Central memory CD8-positive, alpha-beta T cell (primary cell): ENCODE data around the gene SPRN.
A peak's percentile ranks its signal among the peaks of the same experiment; 100 is the strongest.

Experiments
- ATAC-seq: fragments of 150-1000 bp; cut with Tn5 transposase; replicated peaks from 2 replicates; pipeline ENCODE4 v1.10.0; 2022; ENCODE audit warnings: mild to moderate bottlenecking, moderate FRiP score, moderate number of reproducible peaks; ENCODE audit not compliant: poor library complexity, severe bottlenecking; ENCODE audit errors: extremely low read depth
- DNase-seq, 2 donors: peaks; one replicate each; pipeline ENCODE4 v3.0.0; 2021; ENCODE audit warnings: low spot score in 2 of 2
- H3K27ac Mint-ChIP-seq: one replicate; pipeline ENCODE4 v1.8.0; 2022; ENCODE audit warnings: low read depth, mild to moderate bottlenecking, moderate library complexity, mixed read lengths
- H3K27me3 Mint-ChIP-seq: one replicate; pipeline ENCODE4 v1.8.0; 2022; ENCODE audit warnings: mixed read lengths
- H3K36me3 Mint-ChIP-seq: one replicate; pipeline ENCODE4 v1.8.0; 2022; ENCODE audit warnings: mild to moderate bottlenecking, moderate library complexity, mixed read lengths; ENCODE audit not compliant: insufficient read depth
- H3K4me1 Mint-ChIP-seq: one replicate; pipeline ENCODE4 v1.8.0; 2022; ENCODE audit warnings: mixed read lengths
- H3K4me3 Mint-ChIP-seq: one replicate; pipeline ENCODE4 v1.8.0; 2022; ENCODE audit warnings: mild to moderate bottlenecking, moderate library complexity, mixed read lengths
- H3K9me3 Mint-ChIP-seq: one replicate; pipeline ENCODE4 v1.8.0; 2022; ENCODE audit warnings: mixed read lengths

Gene SPRN

GRCh38 chr10:133403784-133404183 is 20.6 kb downstream of the SPRN start:
- ATAC-seq: no peak
- Mint-ChIP-seq H3K27ac (no peak overlapping the region), H3K9me3 (no peaks in the 10 kb centered on the region), H3K4me3 (no peak overlapping the region), H3K4me1 (peaks cover 42% of the 10 kb centered on the region), H3K27me3 (no peaks in the 10 kb centered on the region), H3K36me3 (peaks cover 38% of the 10 kb centered on the region)
- no peak for DNase-seq

GRCh38 chr10:133403359-133403758 is 21.1 kb downstream of the SPRN start:
- ATAC-seq (no peak), DNase-seq (no peak)
- H3K27me3 Mint-ChIP-seq: no peaks in the 10 kb centered on the region
- no peak overlapping the region for H3K27ac Mint-ChIP-seq
- peaks cover 37% of the 10 kb centered on the region for H3K36me3 Mint-ChIP-seq
- H3K4me3 Mint-ChIP-seq: no peak overlapping the region
- no peaks in the 10 kb centered on the region for H3K9me3 Mint-ChIP-seq
- peaks cover 39% of the 10 kb centered on the region for H3K4me1 Mint-ChIP-seq

GRCh38 chr10:133401981-133402725 is 22.3 kb downstream of the SPRN start:
- ATAC-seq (no peak), DNase-seq (no peak)
- H3K36me3 Mint-ChIP-seq: peaks cover 36% of the 10 kb centered on the region
- H3K27ac Mint-ChIP-seq: peak overlapping the region; percentile 79
- peaks cover 31% of the 10 kb centered on the region for H3K4me1 Mint-ChIP-seq
- H3K9me3 Mint-ChIP-seq: no peaks in the 10 kb centered on the region
- no peaks in the 10 kb centered on the region for H3K27me3 Mint-ChIP-seq
- no peak overlapping the region for H3K4me3 Mint-ChIP-seq

DNA sequence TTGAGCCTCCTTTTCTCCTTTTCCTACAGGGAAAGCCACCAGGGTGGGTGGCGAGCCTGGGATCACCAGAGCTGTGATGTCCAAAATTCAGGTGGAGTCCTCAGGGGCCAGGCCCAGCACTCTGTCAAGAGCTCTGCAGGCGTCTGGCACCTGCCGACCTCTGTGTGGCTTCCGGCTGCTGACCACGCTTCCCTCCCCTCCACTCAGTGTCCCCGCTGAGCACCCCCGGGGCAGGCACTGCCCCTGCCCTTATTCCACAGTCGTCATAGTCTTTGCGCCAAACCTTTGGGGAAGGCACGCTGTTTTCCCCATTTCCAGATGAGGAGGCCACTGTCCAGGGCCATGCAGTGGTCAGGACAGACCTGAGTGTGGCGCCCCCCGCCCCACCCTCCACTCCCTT is 22.9 kb downstream of the SPRN start:
- no peaks in the 10 kb centered on the region for H3K27me3 Mint-ChIP-seq
- peaks cover 32% of the 10 kb centered on the region for H3K36me3 Mint-ChIP-seq
- H3K4me3 Mint-ChIP-seq: no peak overlapping the region
- H3K4me1 Mint-ChIP-seq: peaks cover 32% of the 10 kb centered on the region
- DNase-seq (no peak), ATAC-seq (no peak)
- H3K9me3 Mint-ChIP-seq: no peaks in the 10 kb centered on the region
- peak overlapping the region; percentile 79 for H3K27ac Mint-ChIP-seq

DNA sequence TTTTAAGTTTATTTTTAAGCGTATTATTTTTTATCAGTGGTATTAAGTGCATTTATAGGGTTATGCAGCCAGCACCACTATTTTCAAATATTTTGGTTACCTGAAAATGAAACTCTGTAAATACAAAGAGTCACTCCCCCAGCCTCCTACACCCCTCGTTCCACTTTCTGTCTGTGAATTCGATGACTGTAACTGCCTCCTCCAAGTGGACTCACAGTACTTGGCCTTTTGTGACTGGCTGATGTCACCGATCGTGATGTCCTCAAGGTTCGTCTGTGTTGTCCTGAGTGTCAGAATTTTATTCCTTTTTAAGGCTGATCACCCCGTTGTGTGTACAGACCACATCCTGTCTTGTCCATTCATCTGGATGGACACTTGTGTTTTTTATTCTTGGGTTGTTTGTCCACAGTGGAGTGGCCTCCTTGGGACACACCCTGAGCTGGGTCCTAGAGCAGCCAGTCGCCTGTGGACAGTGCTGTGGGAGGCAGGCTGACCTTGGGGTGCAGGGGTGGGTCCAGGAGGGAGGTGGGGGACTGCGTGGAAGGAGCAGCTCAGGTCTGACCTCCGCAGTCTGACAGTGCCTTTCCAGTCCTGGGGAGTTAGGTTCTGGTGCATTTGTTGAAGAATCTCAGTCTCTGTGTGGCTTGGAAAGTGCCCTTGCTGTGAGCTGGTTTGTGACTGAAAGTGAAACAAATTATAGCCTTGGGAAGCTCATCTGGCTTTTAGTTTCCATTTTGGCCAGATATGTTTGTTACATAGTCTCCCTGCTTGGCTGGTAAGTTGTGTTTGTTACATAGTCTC is 23.6 kb downstream of the SPRN start:
- ATAC-seq (no peak), DNase-seq (no peak)
- Mint-ChIP-seq H3K9me3 (no peaks in the 10 kb centered on the region), H3K27me3 (no peaks in the 10 kb centered on the region), H3K4me3 (no peak overlapping the region), H3K27ac (peak overlapping the region; percentile 79), H3K36me3 (peaks cover 32% of the 10 kb centered on the region), H3K4me1 (peaks cover 27% of the 10 kb centered on the region)

DNA sequence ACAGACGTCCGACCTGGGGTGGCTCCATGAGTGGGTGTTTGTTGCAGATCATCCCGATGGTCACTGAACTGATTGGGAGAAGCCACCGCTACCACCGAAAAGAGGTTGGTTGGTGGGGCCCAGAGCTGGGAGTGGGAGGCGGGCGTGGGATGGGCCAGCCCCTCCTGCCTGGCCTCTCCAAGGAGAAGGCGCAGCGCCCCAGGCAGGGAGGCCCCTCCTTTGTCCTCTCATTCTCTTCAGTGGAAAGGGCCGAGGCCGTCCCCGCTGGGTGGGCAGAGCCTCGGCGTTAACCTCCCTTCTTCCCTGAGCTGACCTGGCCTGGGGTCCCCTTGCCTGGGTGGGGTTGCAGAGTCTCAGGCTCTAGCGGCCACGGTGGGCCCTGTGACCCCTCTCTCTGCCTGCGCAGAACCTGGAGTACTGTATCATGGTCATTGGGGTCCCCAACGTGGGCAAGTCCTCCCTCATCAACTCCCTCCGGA is 25.3 kb downstream of the SPRN start:
- Mint-ChIP-seq H3K27ac (no peak overlapping the region), H3K4me3 (no peak overlapping the region), H3K9me3 (no peaks in the 10 kb centered on the region), H3K4me1 (peaks cover 32% of the 10 kb centered on the region), H3K36me3 (peaks cover 34% of the 10 kb centered on the region), H3K27me3 (no peaks in the 10 kb centered on the region)
- no peak for ATAC-seq
- no peak for DNase-seq

GRCh38 chr10:133397938-133398337 is 26.5 kb downstream of the SPRN start:
- H3K4me1 Mint-ChIP-seq: peaks cover 32% of the 10 kb centered on the region

DNA sequence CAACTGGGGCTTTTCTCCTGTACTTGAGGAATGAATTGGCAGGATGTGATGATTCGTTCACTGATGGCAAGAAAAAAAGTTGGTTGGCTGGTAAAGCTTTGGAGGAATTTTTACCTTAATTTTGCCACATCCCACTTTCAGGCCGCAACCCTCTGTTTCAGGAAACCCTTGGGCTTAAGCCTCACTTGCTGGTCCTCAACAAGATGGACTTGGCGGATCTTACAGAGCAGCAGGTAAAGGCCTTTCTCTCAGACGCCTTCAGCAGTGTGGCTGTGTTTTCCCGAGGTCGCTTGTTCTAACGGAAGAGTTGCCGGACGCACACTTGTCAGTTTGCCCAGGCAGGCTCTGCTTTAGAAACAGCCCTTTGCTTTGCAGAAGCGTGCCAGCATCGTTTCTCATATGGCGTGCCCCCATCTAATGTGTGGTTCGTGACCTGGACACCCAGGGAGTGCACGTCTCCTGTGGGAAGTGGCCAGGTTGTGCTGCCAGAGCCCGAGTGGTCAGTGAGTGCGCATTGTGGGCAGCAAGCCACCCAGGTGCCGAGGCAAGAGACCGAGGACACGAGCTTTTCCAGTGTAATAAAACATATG is 28.3 kb downstream of the SPRN start:
- DNase-seq (no peak), ATAC-seq (no peak)
- Mint-ChIP-seq H3K27ac (no peak overlapping the region), H3K4me1 (peaks cover 36% of the 10 kb centered on the region), H3K27me3 (no peaks in the 10 kb centered on the region), H3K36me3 (peaks cover 27% of the 10 kb centered on the region), H3K9me3 (no peaks in the 10 kb centered on the region), H3K4me3 (peak overlapping the region; percentile 88)

More at GRCh38 chr10:133397938-133398337, 26.5 kb downstream of the SPRN start:
- Mint-ChIP-seq H3K4me3 (no peak overlapping the region), H3K27ac (no peak overlapping the region), H3K27me3 (no peaks in the 10 kb centered on the region), H3K36me3 (peaks cover 30% of the 10 kb centered on the region), H3K9me3 (no peaks in the 10 kb centered on the region)
- ATAC-seq (no peak), DNase-seq (no peak)

- H3K4me3 Mint-ChIP-seq: peak overlapping the region; percentile 88
- H3K9me3 Mint-ChIP-seq: no peaks in the 10 kb centered on the region
- peaks cover 41% of the 10 kb centered on the region for H3K4me1 Mint-ChIP-seq
- DNase-seq (no peak), ATAC-seq (no peak)
- no peaks in the 10 kb centered on the region for H3K27me3 Mint-ChIP-seq
- H3K27ac Mint-ChIP-seq: peak overlapping the region; percentile 91
- H3K36me3 Mint-ChIP-seq: peaks cover 24% of the 10 kb centered on the region
Observed at GRCh38 chr10:133394801-133395221, 29.6 kb downstream of the SPRN start.

- peak within 1 kb of the TSS; percentile 91 for H3K27ac Mint-ChIP-seq
- H3K9me3 Mint-ChIP-seq: no peaks in the 10 kb centered on the region
- H3K4me3 Mint-ChIP-seq: peak within 1 kb of the TSS; percentile 88
- no peaks in the 10 kb centered on the region for H3K27me3 Mint-ChIP-seq
- H3K4me1 Mint-ChIP-seq: peaks cover 45% of the 10 kb centered on the region
- DNase-seq: peak; percentile 79 to 81
- peaks cover 23% of the 10 kb centered on the region for H3K36me3 Mint-ChIP-seq
- ATAC-seq: peak; percentile 33
Observed at GRCh38 chr10:133394064-133394663, 30.3 kb downstream of the SPRN start, which contains the start of gene MTG1. Gene MTG1, plus strand, starts transcription at chr10:133394157. Its CDS starts 64 bp downstream, at chr10:133394221.

DNA sequence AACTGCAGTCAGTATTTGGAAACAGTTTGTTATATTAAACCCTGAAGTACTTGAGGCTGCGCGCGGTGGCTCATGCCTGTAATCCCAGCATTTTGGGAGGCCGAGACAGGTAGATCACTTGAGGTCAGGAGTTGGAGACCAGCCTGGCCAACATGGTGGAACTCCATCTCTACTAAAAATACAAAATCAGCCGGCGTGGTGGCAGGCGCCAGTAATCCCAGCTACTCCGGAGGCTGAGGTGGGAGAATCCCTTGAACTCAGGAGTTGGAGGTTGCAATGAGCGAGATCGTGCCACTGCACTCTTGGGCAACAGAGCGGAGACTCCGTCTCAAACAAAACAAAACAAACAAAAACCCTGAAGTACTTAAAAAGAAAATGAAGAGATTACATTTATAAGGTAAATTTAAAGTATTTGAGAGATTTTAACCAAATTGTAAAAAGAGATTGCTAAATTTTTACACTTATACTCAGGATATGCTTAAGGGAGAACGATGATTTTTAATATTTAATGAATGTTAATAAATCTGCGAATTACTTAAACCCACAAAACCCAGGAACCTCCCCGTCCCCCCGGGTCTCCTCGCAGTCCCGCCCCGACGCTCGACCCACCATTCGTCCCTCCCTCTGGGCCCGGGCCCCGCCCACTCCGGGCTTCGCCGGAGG is 30.9 kb downstream of the SPRN start:
- no peak for ATAC-seq
- Mint-ChIP-seq H3K36me3 (peaks cover 25% of the 10 kb centered on the region), H3K27me3 (no peaks in the 10 kb centered on the region)

More for the DNA sequence above, 30.9 kb downstream of the SPRN start:
- H3K4me1 Mint-ChIP-seq: peaks cover 52% of the 10 kb centered on the region
- DNase-seq: no peak
- peak overlapping the region; percentile 88 for H3K4me3 Mint-ChIP-seq
- H3K27ac Mint-ChIP-seq: no peak overlapping the region
- H3K9me3 Mint-ChIP-seq: no peaks in the 10 kb centered on the region
